GM12878 (cell line): ENCODE results near the gene PRSS2. TPM values are rescaled to one million over a fixed set of nuclear protein-coding genes. Genes with fewer than 3 reads are reported as not detected.

Experiments used
- BHLHE40 ChIP-seq, 2 experiments: fragments of 450-650 bp in 1 of 2; IDR thresholded peaks; 2 replicates each; pipeline ENCODE4 v1.6.1; 2011 to 2017; ENCODE audit warnings: low read depth in 2 of 2, borderline replicate concordance in 1 of 2, improper control_type of control experiment in 1 of 2, low read length in 1 of 2, mild to moderate bottlenecking in 1 of 2
- CEBPB ChIP-seq, 2 experiments: fragments of 150-350 bp in 1 of 2; IDR thresholded peaks; 2 replicates each; pipeline ENCODE4 v1.6.1; 2012 to 2014; ENCODE audit warnings: low read depth in 2 of 2, low read length in 2 of 2, borderline replicate concordance in 1 of 2, inconsistent platforms in 1 of 2
- CEBPZ ChIP-seq: fragments of 150-350 bp; IDR thresholded peaks from 2 replicates; pipeline ENCODE4 v1.6.1; 2016; ENCODE audit warnings: low read depth, low read length
- CREM ChIP-seq: IDR thresholded peaks from 2 replicates; pipeline ENCODE4 v1.6.1; 2014; ENCODE audit warnings: antibody characterized with exemption, low read depth
- EGR1 ChIP-seq, 2 experiments: IDR thresholded peaks; 1 replicate in 1 of 2; 2 replicates in 1 of 2; pipeline ENCODE4 v1.6.1; 2011 to 2012; ENCODE audit warnings: low read depth in 2 of 2, low read length in 2 of 2, borderline replicate concordance in 1 of 2, mild to moderate bottlenecking in 1 of 2, moderate library complexity in 1 of 2
- EP300 ChIP-seq, 2 experiments: fragments of 150-350 bp in 1 of 2; IDR thresholded peaks; 2 replicates each; pipeline ENCODE4 v1.6.1; 2011 to 2012; ENCODE audit warnings: low read depth in 2 of 2, low read length in 2 of 2, borderline replicate concordance in 1 of 2, improper control_type of control experiment in 1 of 2, inconsistent platforms in 1 of 2; ENCODE audit not compliant: control insufficient read depth in 1 of 2
- FOXM1 ChIP-seq: IDR thresholded peaks from 2 replicates; pipeline ENCODE4 v1.6.1; 2012; ENCODE audit warnings: low read depth, mild to moderate bottlenecking, inconsistent platforms, low read length, moderate library complexity
- HDAC6 ChIP-seq: fragments of 200-600 bp; sonication (generic); IDR thresholded peaks from one replicate; pipeline ENCODE4 v1.8.0; 2017; ENCODE audit warnings: antibody characterized with exemption; ENCODE audit not compliant: unreplicated experiment
- HSF1 ChIP-seq: fragments of 150-350 bp; IDR thresholded peaks from 2 replicates; pipeline ENCODE4 v1.6.1; 2014; ENCODE audit warnings: mild to moderate bottlenecking, low read depth, low read length
- JUNB ChIP-seq: IDR thresholded peaks from 2 replicates; pipeline ENCODE4 v1.6.1; 2016; ENCODE audit warnings: antibody characterized with exemption, mild to moderate bottlenecking
- NFIC ChIP-seq: IDR thresholded peaks from 2 replicates; pipeline ENCODE4 v1.6.1; 2012; ENCODE audit warnings: low read depth, mild to moderate bottlenecking, inconsistent platforms, low read length, moderate library complexity
- NFYA ChIP-seq: IDR thresholded peaks from 2 replicates; pipeline ENCODE4 v1.6.1; 2011; ENCODE audit warnings: low read depth, mild to moderate bottlenecking, low read length, improper control_type of control experiment, borderline replicate concordance
- NFYB ChIP-seq: IDR thresholded peaks from 2 replicates; pipeline ENCODE4 v1.6.1; 2011; ENCODE audit warnings: low read depth, mild to moderate bottlenecking, low read length, improper control_type of control experiment, moderate library complexity; ENCODE audit not compliant: insufficient read depth
- PML ChIP-seq: IDR thresholded peaks from 2 replicates; pipeline ENCODE4 v1.6.1; 2012; ENCODE audit warnings: low read length, inconsistent platforms
- RAD21 ChIP-seq: IDR thresholded peaks from 2 replicates; pipeline ENCODE4 v1.6.1; 2011; ENCODE audit warnings: mild to moderate bottlenecking, low read depth, low read length, moderate library complexity; ENCODE audit not compliant: insufficient read depth
- RUNX3 ChIP-seq: IDR thresholded peaks from 2 replicates; pipeline ENCODE4 v1.6.1; 2012; ENCODE audit warnings: low read length, inconsistent platforms
- SUPT20H ChIP-seq: IDR thresholded peaks from 2 replicates; pipeline ENCODE4 v1.6.1; 2011; ENCODE audit warnings: low read depth, mild to moderate bottlenecking, low read length, moderate library complexity, borderline replicate concordance; ENCODE audit not compliant: control insufficient read depth
- TBL1XR1 ChIP-seq: IDR thresholded peaks from 2 replicates; pipeline ENCODE4 v1.6.1; 2012; ENCODE audit warnings: low read depth, low read length, improper control_type of control experiment
- TCF7 ChIP-seq: IDR thresholded peaks from 2 replicates; pipeline ENCODE4 v1.6.1; 2014; ENCODE audit warnings: antibody characterized with exemption, borderline replicate concordance
- YY1 ChIP-seq: IDR thresholded peaks from 2 replicates; pipeline ENCODE4 v1.6.1; 2011; ENCODE audit warnings: low read depth, mild to moderate bottlenecking, low read length
- ZNF217 ChIP-seq: fragments of 450-650 bp; IDR thresholded peaks from 2 replicates; pipeline ENCODE4 v1.6.1; 2017; ENCODE audit warnings: antibody characterized with exemption, mild to moderate bottlenecking
- ZNF384 ChIP-seq: IDR thresholded peaks from 2 replicates; pipeline ENCODE4 v1.6.1; 2012; ENCODE audit warnings: low read depth, mild to moderate bottlenecking, low read length, improper control_type of control experiment, borderline replicate concordance
- ZZZ3 ChIP-seq: IDR thresholded peaks from 2 replicates; pipeline ENCODE4 v1.6.1; 2011; ENCODE audit warnings: low read depth; ENCODE audit not compliant: control insufficient read depth, insufficient read length
- polyA plus RNA-seq, 11 experiments: library from polyadenylated mRNA; depleted of rRNA in 4 of 11; unstranded in 6 of 11; stranded (reverse) in 5 of 11; fragments of >200 nt; fragmentation: Nextera tagmentation in 4 of 11; fragmentation: Illumina TruSeq in 1 of 11; extraction: Ambion mirVana in 4 of 11; extraction: Trizol in 1 of 11; gene quantifications; 1 replicate in 1 of 11; 2 replicates in 10 of 11; pipeline versions ENCODE4 v1.2.1 to v1.2.3, GENCODE V29; 2011 to 2016; ENCODE audit warnings: inconsistent platforms in 2 of 11, missing spikeins in 2 of 11, low read depth in 1 of 11
- total RNA-seq, 4 experiments: library from RNA; depleted of rRNA in 3 of 4; stranded (reverse); fragments of >200 nt in 3 of 4; fragmentation: Illumina TruSeq in 1 of 4; extraction: Trizol in 1 of 4; gene quantifications; 2 replicates each; pipeline versions ENCODE4 v1.2.1 to v1.2.3, GENCODE V29; 2013 to 2021
- TF ChIP-seq, protein P1 (sequence below): fragments of 450-650 bp; IDR thresholded peaks from 2 replicates; pipeline ENCODE4 v1.6.1; 2017; ENCODE audit warnings: borderline replicate concordance

Gene PRSS2
- total and polyA plus RNA-seq, 10 of the 15 experiments (the other 5 are each of a cell fraction or from before 2014, with no cell fraction given), result 0.21 to 28.8 (median 0.41) TPM; not detected in 7

DNA sequence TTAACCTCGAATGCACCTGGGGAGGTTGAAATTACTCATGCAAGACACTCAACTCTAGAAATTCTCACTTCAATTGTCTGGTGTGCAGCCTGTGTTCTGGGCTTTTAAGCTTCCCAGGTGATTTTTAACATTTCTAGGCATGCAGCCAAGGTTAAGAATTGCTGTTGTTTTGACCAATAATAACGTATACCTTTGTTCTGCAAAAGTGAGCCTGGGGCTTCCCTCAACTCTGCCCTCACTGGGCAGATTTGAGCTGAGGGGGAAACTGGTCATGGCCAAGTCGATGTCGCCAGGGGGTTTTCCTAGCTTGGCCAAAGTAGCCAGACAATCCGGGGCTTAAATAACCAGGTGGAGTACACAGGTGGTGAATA is 568 bp downstream of the PRSS2 start (continued):
- TF ChIP-seq YY1 (no peak), PML (no peak), NFYA (no peak), CEBPB (IDR thresholded peaks at IDR 0.05; ENCODE audit: borderline replicate concordance in 1 of 2, low read depth in 2 of 2, low read length in 2 of 2) (no peak), TCF7 (no peak), CREM (0 out of 2 replicates have a peak, but pooled peaks have one; percentile 23), TBL1XR1 (no peak), ZNF384 (no peak), EP300 (IDR thresholded peaks at IDR 0.05; ENCODE audit: borderline replicate concordance in 1 of 2, control insufficient read depth in 1 of 2, low read depth in 2 of 2, low read length in 2 of 2) (peak; percentile 43 to 51; a peak in 2 of 4 replicates), CEBPZ (no peak), BHLHE40 (IDR thresholded peaks at IDR 0.05; ENCODE audit: borderline replicate concordance in 1 of 2, low read depth in 2 of 2, low read length in 1 of 2) (peak in 1 of 2 experiments; percentile 39; a peak in 1 of 4 replicates), EGR1 (IDR thresholded peaks at IDR 0.05; ENCODE audit: borderline replicate concordance in 1 of 2, low read depth in 2 of 2, low read length in 2 of 2) (no peak), NFYB (no peak), JUNB (peak; percentile 52), HSF1 (no peak), ZZZ3 (no peak), RAD21 (no peak), SUPT20H (no peak), ZNF217 (no peak), FOXM1 (peak; percentile 51; the same call in 1 of the 2 replicates), HDAC6 (no peak), RUNX3 (peak; percentile 46; the same call in 1 of the 2 replicates), NFIC (peak; percentile 38; the same call in 1 of the 2 replicates)
- TF ChIP-seq, protein P1, sequence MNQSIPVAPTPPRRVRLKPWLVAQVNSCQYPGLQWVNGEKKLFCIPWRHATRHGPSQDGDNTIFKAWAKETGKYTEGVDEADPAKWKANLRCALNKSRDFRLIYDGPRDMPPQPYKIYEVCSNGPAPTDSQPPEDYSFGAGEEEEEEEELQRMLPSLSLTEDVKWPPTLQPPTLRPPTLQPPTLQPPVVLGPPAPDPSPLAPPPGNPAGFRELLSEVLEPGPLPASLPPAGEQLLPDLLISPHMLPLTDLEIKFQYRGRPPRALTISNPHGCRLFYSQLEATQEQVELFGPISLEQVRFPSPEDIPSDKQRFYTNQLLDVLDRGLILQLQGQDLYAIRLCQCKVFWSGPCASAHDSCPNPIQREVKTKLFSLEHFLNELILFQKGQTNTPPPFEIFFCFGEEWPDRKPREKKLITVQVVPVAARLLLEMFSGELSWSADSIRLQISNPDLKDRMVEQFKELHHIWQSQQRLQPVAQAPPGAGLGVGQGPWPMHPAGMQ, result no peak
